ENCODE data around the gene PAPPA. TPM values are rescaled to one million over a fixed set of nuclear protein-coding genes. Genes with fewer than 3 reads are reported as not detected.

Gene PAPPA
- total RNA-seq, 1 experiment from 2014 or later: 0.05 TPM

- no peak overlapping the region for H3K27ac ChIP-seq (ENCODE audit: low read depth, low read length)
- no peak overlapping the region for H3K4me3 ChIP-seq (replicated peaks in 1 of 2; ENCODE audit: low read depth in 1 of 2, low read length in 2 of 2)
- TF ChIP-seq SRF (IDR thresholded peaks at IDR 0.05; ENCODE audit: low read depth): no peak
- TF ChIP-seq JUND (IDR thresholded peaks at IDR 0.05): no peak
- TF ChIP-seq CTCF (IDR thresholded peaks at IDR 0.05 in 2 of 3, conservative IDR thresholded peaks at IDR 0.05 in 1 of 3; ENCODE audit: borderline replicate concordance in 1 of 3, insufficient read depth in 1 of 3, low read depth in 2 of 3, low read length in 2 of 3): no peak
- no peak for TF ChIP-seq SP1 (IDR thresholded peaks at IDR 0.05; ENCODE audit: low read depth)
- TF ChIP-seq ZFX (IDR thresholded peaks at IDR 0.05): no peak
- no peak for TF ChIP-seq POLR2A (IDR thresholded peaks at IDR 0.05; ENCODE audit: borderline replicate concordance, extremely low read depth, insufficient read depth, insufficient read length)
- no peak for TF ChIP-seq EGR1 (IDR thresholded peaks at IDR 0.05; ENCODE audit: low read depth)
- no peak for TF ChIP-seq ZBTB33 (IDR thresholded peaks at IDR 0.05; ENCODE audit: extremely low read depth, insufficient replicate concordance, low read length)
- no peak for TF ChIP-seq EZH2 (IDR thresholded peaks at IDR 0.05)
- no peak for TF ChIP-seq SIN3A (IDR thresholded peaks at IDR 0.05; ENCODE audit: low read depth)
- TF ChIP-seq ATF3 (IDR thresholded peaks at IDR 0.05): no peak
- no peaks in the 10 kb centered on the region for H3K9me2 ChIP-seq (ENCODE audit: insufficient read depth)
- DNase-seq (ENCODE audit: low read depth, low spot score) (no peak), ATAC-seq (no peak)
- RAD21 ChIA-PET (ENCODE audit: low non-redundant PET in 1 of 2, low total read pairs in 2 of 2, uncharacterized antibody in 2 of 2, unreplicated experiment in 2 of 2): no interaction called here
- H3K79me2 ChIP-seq (ENCODE audit: insufficient read depth, low read length): no peaks in the 10 kb centered on the region
- H3K27me3 ChIP-seq (ENCODE audit: insufficient read depth, low read length): peaks cover 67% of the 10 kb centered on the region
- H3K9ac ChIP-seq (ENCODE audit: low read length): no peak overlapping the region
- H3K36me3 ChIP-seq (ENCODE audit: control insufficient read depth in 1 of 2, insufficient read depth in 2 of 2, low read length in 2 of 2): no peaks in the 10 kb centered on the region
- no peaks in the 10 kb centered on the region for H3K9me3 ChIP-seq (ENCODE audit: control insufficient read depth in 1 of 2, insufficient read depth in 1 of 2, low read depth in 1 of 2, low read length in 2 of 2)
- no peak overlapping the region for H2AFZ ChIP-seq (ENCODE audit: low read depth, low read length, poor library complexity, severe bottlenecking)
- POLR2A ChIA-PET: no interaction called here
- intact Hi-C loops (cut with micrococcal nuclease): no loop called here
- BruUV-seq (replicated peaks): no TSS peak
- H3K4me2 ChIP-seq (ENCODE audit: low read length): no peak overlapping the region
- H3K4me1 ChIP-seq (ENCODE audit: control insufficient read depth in 1 of 2, insufficient read depth in 2 of 2, low read length in 2 of 2): no peaks in the 10 kb centered on the region
- CTCF ChIA-PET: no interaction called here
- no peaks in the 10 kb centered on the region for H4K20me1 ChIP-seq (ENCODE audit: insufficient read depth)
These were observed 191.8 kb downstream of the PAPPA start for GRCh38 chr9:116345393-116345792.
